Bronchial epithelial cell (primary cell): ENCODE data around the gene GPR15LG. TPM values are rescaled to one million over a fixed set of nuclear protein-coding genes. Genes with fewer than 3 reads are reported as not detected.
"Not testable (repeated sequence)": the region's sequence is repeated elsewhere in the genome, so short reads cannot be mapped to it uniquely, and the experiment has no call there.

Source experiments
- DNase-seq: peaks from one replicate; pipeline ENCODE4 v3.0.0-alpha.2; 2010; ENCODE audit warnings: low read depth
- FAIRE-seq: peaks from 2 replicates; lab custom pipeline; 2011; peaks lifted over from hg19 to GRCh38; lab: Jason Lieb, UNC
- H3K27me3 ChIP-seq: 2 replicates; pipeline ENCODE4 v1.5.1; 2011; ENCODE audit warnings: low read length; ENCODE audit not compliant: control insufficient read depth, insufficient read depth
- H3K36me3 ChIP-seq: 2 replicates; pipeline ENCODE4 v1.5.1; 2011; ENCODE audit warnings: low read length; ENCODE audit not compliant: control insufficient read depth, insufficient read depth
- H3K4me3 ChIP-seq: 2 replicates; pipeline ENCODE4 v1.5.1; 2011; ENCODE audit warnings: mild to moderate bottlenecking, low read depth, low read length, control low read depth
- total RNA-seq: library from RNA; depleted of rRNA; stranded (reverse); fragments of >200 nt; gene quantifications from 2 replicates; pipeline ENCODE4 v1.2.1, GENCODE V29; 2014
- TF ChIP-seq, protein P1 (sequence below): IDR thresholded peaks from 2 replicates; pipeline ENCODE4 v1.5.1; 2011; ENCODE audit warnings: mild to moderate bottlenecking, moderate library complexity, low read length, control low read depth, inconsistent platforms; ENCODE audit not compliant: insufficient read depth, severe bottlenecking

The GPR15LG gene
- total RNA-seq, 1 donor from 2014 or later, result 0.53 TPM

DNA sequence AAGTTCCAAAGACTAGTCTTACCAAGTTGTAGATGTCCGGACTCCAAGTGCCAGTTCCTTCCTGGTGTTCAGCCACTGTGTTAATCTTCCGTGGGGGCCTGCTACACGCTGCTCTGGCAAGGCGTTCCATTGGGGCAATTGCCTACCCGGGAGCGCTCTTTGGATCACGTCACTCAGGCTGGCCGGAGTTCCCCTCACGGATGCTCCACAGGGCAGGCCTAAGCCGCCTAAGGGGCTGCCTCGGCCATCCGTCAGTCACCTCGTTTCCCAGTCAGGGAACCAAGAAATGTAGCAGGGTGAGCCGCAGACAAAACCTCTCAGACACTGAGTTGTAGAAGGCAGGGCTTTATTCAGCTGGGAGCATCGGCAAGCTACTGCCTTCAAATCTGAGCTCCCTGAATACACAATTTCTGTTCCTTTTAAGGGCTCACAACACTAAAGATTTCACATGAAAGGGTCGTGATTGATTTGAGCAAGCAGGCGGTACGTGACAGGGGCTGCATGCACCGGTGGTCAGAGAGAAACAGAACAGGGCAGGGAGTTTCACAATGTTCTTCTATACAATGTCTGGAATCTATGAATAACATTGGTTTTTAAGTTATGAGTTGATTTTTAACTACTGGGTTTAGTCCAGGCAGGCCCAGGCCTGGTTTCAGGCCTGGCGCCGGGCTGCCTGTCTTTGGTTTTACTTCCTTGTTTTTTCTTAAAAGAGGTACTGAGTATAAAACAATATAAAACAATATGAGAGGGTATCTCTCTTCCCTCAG, 1.7 kb upstream of the GPR15LG start:
- not testable (repeated sequence) for FAIRE-seq, H3K27me3 ChIP-seq, H3K36me3 ChIP-seq
- DNase-seq, result peak; percentile 69
- peak overlapping the region; percentile 13 for H3K4me3 ChIP-seq

DNA sequence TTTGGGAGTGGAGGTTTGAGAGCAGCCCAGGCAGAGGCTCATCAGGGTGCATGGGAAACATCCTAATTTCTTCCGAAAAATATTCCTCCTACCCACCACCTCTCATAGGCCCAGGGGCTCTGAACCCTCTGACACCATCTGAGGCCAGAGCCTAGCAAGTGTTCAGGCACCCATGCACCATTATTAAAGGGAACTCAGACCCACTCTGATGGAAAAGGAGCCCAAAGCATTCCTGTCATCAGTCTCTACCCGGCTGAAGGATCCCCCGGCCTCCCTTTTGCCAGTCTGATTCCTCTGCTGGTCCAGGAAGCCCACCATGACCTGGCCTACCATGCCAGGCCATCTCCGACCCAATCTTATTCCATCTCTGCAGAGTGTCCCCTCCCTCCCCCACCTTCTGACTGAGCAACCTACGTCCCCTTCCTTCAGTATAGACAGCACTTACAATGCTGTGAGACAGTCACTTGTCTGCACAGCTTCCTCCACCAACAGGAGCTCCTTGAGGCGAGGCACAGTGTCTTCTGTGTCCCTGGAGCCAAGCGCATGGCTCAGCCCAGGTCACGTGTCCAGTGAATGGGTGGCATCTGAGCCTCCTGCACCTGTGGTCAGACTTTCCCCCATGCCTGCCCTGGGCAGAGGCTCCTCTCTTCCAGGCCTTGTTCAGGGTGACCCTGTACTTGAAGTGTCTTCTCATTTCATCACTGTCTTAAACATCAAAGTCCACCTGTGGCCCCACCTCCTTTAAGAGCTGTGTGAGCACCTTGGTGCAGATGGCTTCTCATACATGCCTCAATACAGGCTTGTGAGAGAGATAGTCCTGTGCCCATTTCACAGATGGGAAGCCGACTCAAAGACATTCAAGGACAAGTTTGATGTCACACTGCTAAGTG, 889 bp upstream of the GPR15LG start:
- no peaks in the 10 kb centered on the region for H3K27me3 ChIP-seq
- no peak for FAIRE-seq
- no peak overlapping the region for H3K4me3 ChIP-seq
- H3K36me3 ChIP-seq, result no peaks in the 10 kb centered on the region
- no peak for DNase-seq
- TF ChIP-seq, protein P1, sequence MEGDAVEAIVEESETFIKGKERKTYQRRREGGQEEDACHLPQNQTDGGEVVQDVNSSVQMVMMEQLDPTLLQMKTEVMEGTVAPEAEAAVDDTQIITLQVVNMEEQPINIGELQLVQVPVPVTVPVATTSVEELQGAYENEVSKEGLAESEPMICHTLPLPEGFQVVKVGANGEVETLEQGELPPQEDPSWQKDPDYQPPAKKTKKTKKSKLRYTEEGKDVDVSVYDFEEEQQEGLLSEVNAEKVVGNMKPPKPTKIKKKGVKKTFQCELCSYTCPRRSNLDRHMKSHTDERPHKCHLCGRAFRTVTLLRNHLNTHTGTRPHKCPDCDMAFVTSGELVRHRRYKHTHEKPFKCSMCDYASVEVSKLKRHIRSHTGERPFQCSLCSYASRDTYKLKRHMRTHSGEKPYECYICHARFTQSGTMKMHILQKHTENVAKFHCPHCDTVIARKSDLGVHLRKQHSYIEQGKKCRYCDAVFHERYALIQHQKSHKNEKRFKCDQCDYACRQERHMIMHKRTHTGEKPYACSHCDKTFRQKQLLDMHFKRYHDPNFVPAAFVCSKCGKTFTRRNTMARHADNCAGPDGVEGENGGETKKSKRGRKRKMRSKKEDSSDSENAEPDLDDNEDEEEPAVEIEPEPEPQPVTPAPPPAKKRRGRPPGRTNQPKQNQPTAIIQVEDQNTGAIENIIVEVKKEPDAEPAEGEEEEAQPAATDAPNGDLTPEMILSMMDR, result no peak

DNA sequence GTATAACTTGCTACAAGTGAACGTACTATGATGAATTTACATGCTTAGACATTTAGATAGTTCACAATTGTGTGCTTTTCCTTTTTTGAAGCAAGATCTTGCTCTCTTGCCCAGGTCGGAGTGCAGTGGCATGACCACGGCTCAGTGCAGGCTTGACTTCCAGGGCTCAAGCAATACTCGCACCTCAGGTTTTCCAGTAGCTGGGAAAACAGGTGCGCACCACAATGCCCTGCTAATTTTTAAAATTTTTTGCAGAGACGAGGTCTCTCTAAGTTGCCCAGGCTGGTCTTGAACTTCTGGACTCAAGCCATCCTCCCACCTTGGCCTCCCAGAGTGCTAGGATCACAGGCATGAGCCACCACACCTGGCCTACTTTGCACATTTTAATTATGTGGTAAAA, 1.8 kb downstream of the GPR15LG start:
- no peaks in the 10 kb centered on the region for H3K36me3 ChIP-seq
- no peak overlapping the region for H3K4me3 ChIP-seq
- TF ChIP-seq, protein P1, result no peak
- FAIRE-seq, result no peak
- no peaks in the 10 kb centered on the region for H3K27me3 ChIP-seq
- DNase-seq, result no peak

DNA sequence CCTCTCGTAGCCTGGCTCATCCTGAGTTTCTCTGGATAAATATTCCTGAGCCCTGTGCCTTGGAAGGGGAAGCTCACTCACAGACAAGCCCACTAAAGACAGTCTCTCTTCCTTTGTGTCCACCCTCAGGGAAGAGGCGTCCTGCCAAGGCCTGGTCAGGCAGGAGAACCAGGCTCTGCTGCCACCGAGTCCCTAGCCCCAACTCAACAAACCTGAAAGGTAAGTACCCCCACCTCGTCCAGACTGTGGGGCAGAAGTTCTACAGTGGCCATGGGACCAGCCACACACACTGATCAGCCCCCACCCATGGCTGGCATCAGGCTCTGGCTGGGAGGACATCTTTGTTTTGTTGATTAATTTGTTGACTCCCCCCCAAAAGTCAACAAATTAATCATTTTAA, 2.8 kb downstream of the GPR15LG start:
- H3K36me3 ChIP-seq, result no peaks in the 10 kb centered on the region
- FAIRE-seq, result no peak
- no peaks in the 10 kb centered on the region for H3K27me3 ChIP-seq
- H3K4me3 ChIP-seq, result no peak overlapping the region
- TF ChIP-seq, protein P1, result no peak
- no peak for DNase-seq

DNA sequence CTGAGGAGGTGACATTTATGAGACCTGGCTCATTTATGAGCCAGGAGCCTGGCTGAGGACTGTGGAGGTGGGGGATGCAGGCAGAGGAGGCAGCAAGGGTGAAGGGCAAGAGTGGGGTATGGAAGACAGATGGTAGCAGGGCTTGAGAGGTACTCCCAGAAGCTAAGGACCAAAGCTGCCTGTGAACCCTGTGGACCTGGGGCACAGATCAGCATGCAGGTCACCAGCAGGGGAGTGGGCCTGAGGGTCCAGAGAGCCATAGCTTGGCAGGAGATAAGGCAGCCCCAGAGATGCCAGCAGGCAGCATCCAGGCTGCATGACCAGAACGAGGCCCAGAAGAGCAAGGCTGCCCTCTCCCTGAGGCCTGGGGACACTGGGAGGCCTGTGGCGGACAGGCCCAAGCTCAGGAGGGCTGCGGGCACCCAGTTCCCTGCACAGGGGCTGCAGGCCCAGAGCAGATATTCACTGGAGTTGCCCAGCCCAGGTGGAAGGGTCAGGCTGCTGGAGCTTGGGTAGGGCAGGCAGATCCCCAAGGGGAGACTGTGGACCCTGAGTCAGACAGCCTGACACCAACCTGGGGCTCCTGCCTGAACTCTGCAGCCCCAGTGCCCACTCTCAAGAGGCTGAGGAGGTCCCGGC, 3.4 kb downstream of the GPR15LG start:
- FAIRE-seq (no peak), DNase-seq (no peak)
- Histone ChIP-seq H3K27me3 (no peaks in the 10 kb centered on the region), H3K36me3 (no peaks in the 10 kb centered on the region), H3K4me3 (no peak overlapping the region)
- TF ChIP-seq, protein P1, result no peak
